K562 (cell line): ENCODE data around the gene PRKAR2B. TPM values are rescaled to one million over a fixed set of nuclear protein-coding genes. Genes with fewer than 3 reads are reported as not detected.

Experiments used
- ARID3B ChIP-seq: fragments of 250-450 bp; sonication (Bioruptor Pico); IDR thresholded peaks from 2 replicates; pipeline ENCODE4 v1.4.0; 2020; ENCODE audit warnings: borderline replicate concordance
- BHLHE40 ChIP-seq: IDR thresholded peaks from 2 replicates; pipeline ENCODE4 v1.6.1; 2011; ENCODE audit warnings: low read length, improper control_type of control experiment
- C11orf30 ChIP-seq: fragments of 450-650 bp; IDR thresholded peaks from 2 replicates; pipeline ENCODE4 v1.6.1; 2016; ENCODE audit warnings: low read depth, mild to moderate bottlenecking
- DDX20 ChIP-seq: fragments of 450-650 bp; IDR thresholded peaks from 2 replicates; pipeline ENCODE4 v1.6.1; 2016; ENCODE audit warnings: missing genetic modification characterization, low read depth, mild to moderate bottlenecking, missing compliant biosample characterization, moderate library complexity
- ELK3 ChIP-seq: fragments of 450-650 bp; formaldehyde crosslinking; IDR thresholded peaks from 2 replicates; pipeline ENCODE4 v1.4.0; 2020; ENCODE audit warnings: mild to moderate bottlenecking
- EWSR1 ChIP-seq: fragments of 450-650 bp; IDR thresholded peaks from 2 replicates; pipeline ENCODE4 v1.6.1; 2018; ENCODE audit warnings: borderline replicate concordance, mild to moderate bottlenecking, low read depth, moderate library complexity; ENCODE audit not compliant: partially characterized antibody
- HNRNPL ChIP-seq: fragments of 200-400 bp; formaldehyde crosslinking; IDR thresholded peaks from 2 replicates; pipeline ENCODE4 v1.6.1; 2017; ENCODE audit warnings: low read depth, mild to moderate bottlenecking, low read length
- ID3 ChIP-seq, 2 experiments: fragments of 250-450 bp in 1 of 2; fragments of 450-650 bp in 1 of 2; sonication (Bioruptor Pico) in 1 of 2; IDR thresholded peaks; 2 replicates each; pipeline versions ENCODE4 v1.6.1 to v1.8.0; 2016 to 2021; ENCODE audit warnings: mild to moderate bottlenecking in 2 of 2, moderate library complexity in 2 of 2, missing compliant biosample characterization in 1 of 2, missing genetic modification characterization in 1 of 2
- MAFG ChIP-seq: fragments of 450-650 bp; conservative IDR thresholded peaks from 2 replicates; pipeline ENCODE4 v1.6.1; 2016; ENCODE audit warnings: missing genetic modification characterization, missing compliant biosample characterization
- MYNN ChIP-seq, 2 experiments: sonication (generic); formaldehyde crosslinking in 1 of 2; IDR thresholded peaks; 2 replicates each; pipeline versions ENCODE4 v1.5.0 to v1.6.1; 2016 to 2020; ENCODE audit warnings: antibody characterized with exemption in 1 of 2, missing genetic modification reagents in 1 of 2
- NBN ChIP-seq: fragments of 450-650 bp; IDR thresholded peaks from 2 replicates; pipeline ENCODE4 v1.6.1; 2016; ENCODE audit warnings: low read depth, mild to moderate bottlenecking
- PYGO2 ChIP-seq: fragments of 450-650 bp; IDR thresholded peaks from 2 replicates; pipeline ENCODE4 v1.6.1; 2016; ENCODE audit warnings: mild to moderate bottlenecking, missing genetic modification characterization, moderate library complexity, missing compliant biosample characterization
- SMAD4 ChIP-seq: fragments of 250-450 bp; sonication (Bioruptor Pico); conservative IDR thresholded peaks from 2 replicates; pipeline ENCODE4 v1.8.0; 2021; ENCODE audit warnings: inconsistent platforms, mild to moderate bottlenecking, moderate library complexity
- SMARCA4 ChIP-seq: fragments of 450-650 bp; IDR thresholded peaks from 2 replicates; pipeline ENCODE4 v1.6.1; 2016
- TRIM25 ChIP-seq: fragments of 450-650 bp; IDR thresholded peaks from 2 replicates; pipeline ENCODE4 v1.7.0; 2016; ENCODE audit warnings: borderline replicate concordance
- ZMIZ1 ChIP-seq, 2 experiments: fragments of 150-350 bp in 1 of 2; IDR thresholded peaks; 2 replicates each; pipeline ENCODE4 v1.6.1; 2012 to 2016; ENCODE audit warnings: low read depth in 2 of 2, low read length in 2 of 2, mild to moderate bottlenecking in 1 of 2, moderate library complexity in 1 of 2
- ZNF316 ChIP-seq: fragments of 450-650 bp; IDR thresholded peaks from 2 replicates; pipeline ENCODE4 v1.6.1; 2016
- ZNF57 ChIP-seq: fragments of 450-650 bp; formaldehyde crosslinking; IDR thresholded peaks from 2 replicates; pipeline ENCODE4 v1.4.0; 2020; ENCODE audit warnings: mild to moderate bottlenecking, moderate library complexity
- ZNF707 ChIP-seq: fragments of 250-450 bp; sonication (Bioruptor Pico); conservative IDR thresholded peaks from 2 replicates; pipeline ENCODE4 v1.8.0; 2022; ENCODE audit warnings: inconsistent platforms, mild to moderate bottlenecking, moderate library complexity
- polyA plus RNA-seq, 8 experiments: library from polyadenylated mRNA; depleted of rRNA in 4 of 8; stranded (reverse) in 5 of 8; unstranded in 3 of 8; fragments of >200 nt; fragmentation: Nextera tagmentation in 2 of 8; fragmentation: Illumina TruSeq in 1 of 8; extraction: Ambion mirVana in 2 of 8; extraction: Trizol in 1 of 8; gene quantifications; 2 replicates each; pipeline versions ENCODE4 v1.2.1 to v1.2.3, GENCODE V29; 2011 to 2014; ENCODE audit warnings: inconsistent platforms in 1 of 8, missing spikeins in 1 of 8
- total RNA-seq, 7 experiments: library from RNA; depleted of rRNA in 6 of 7; stranded (reverse); fragments of >200 nt in 6 of 7; fragmentation: Illumina TruSeq in 2 of 7; extraction: Trizol in 2 of 7; gene quantifications; 2 replicates each; pipeline versions ENCODE4 v1.2.1 to v1.2.3, GENCODE V29; 2011 to 2021; ENCODE audit warnings: low replicate concordance in 1 of 7

The PRKAR2B gene
- total and polyA plus RNA-seq, 9 of the 15 experiments (the other 6 are each of a cell fraction or from before 2014, with no cell fraction given), result 59.0 to 173 (median 129) TPM

GRCh38 chr7:107056728-107057473, 12.4 kb downstream of the PRKAR2B start (continued):
- no peak for TF ChIP-seq ZMIZ1 (IDR thresholded peaks at IDR 0.05; ENCODE audit: low read depth in 2 of 2, low read length in 2 of 2)
- TF ChIP-seq SMAD4, result no peak
- no peak for TF ChIP-seq MAFG
- no peak for TF ChIP-seq ELK3
- TF ChIP-seq SMARCA4, result peak; percentile 48; the same call in 1 of the 2 replicates
- no peak for TF ChIP-seq EWSR1
- TF ChIP-seq ZNF316, result peak; percentile 80
- no peak for TF ChIP-seq ARID3B (CRISPR knock-in tag)
- TF ChIP-seq PYGO2, result no peak
- no peak for TF ChIP-seq ZNF707 (CRISPR knock-in tag)
- TF ChIP-seq ID3 (CRISPR knock-in tag; IDR thresholded peaks at IDR 0.05), result no peak
- 0 out of 2 replicates have a peak, but pooled peaks have one; percentile 35 for TF ChIP-seq ID3 (tag; IDR thresholded peaks at IDR 0.05)
- no peak for TF ChIP-seq HNRNPL
- no peak for TF ChIP-seq ZNF57 (CRISPR knock-in tag)
- TF ChIP-seq DDX20 (tag), result 0 out of 2 replicates have a peak, but pooled peaks have one; percentile 16
- peak; percentile 63; the same call in 1 of the 2 replicates for TF ChIP-seq BHLHE40
- peak; percentile 59; the same call in 1 of the 2 replicates for TF ChIP-seq TRIM25
- peak; percentile 60; the same call in 1 of the 2 replicates for TF ChIP-seq NBN
- no peak for TF ChIP-seq MYNN (IDR thresholded peaks at IDR 0.05)
- no peak for TF ChIP-seq MYNN (CRISPR knock-in tag; IDR thresholded peaks at IDR 0.05)
- TF ChIP-seq C11orf30, result peak; percentile 58
